ENCODE measurements around the gene EMP1. TPM values are rescaled to one million over a fixed set of nuclear protein-coding genes. Genes with fewer than 3 reads are reported as not detected.
A peak's percentile ranks its signal among the peaks of the same experiment; 100 is the strongest.

The EMP1 gene
- total RNA-seq, 4 donors from 2014 or later = 33.5 to 111 (median 73.6) TPM

- H3K9me3 ChIP-seq = no peaks in the 10 kb centered on the region
- H3K4me1 ChIP-seq = no peaks in the 10 kb centered on the region
- intact Hi-C loops (cut with DNase I; ENCODE audit: low total_unique reads) = no loop called here
Observed at GRCh38 chr12:13186302-13186701, 10.2 kb upstream of the EMP1 start.

GRCh38 chr12:13187399-13187798 is 9.1 kb upstream of the EMP1 start:
- intact Hi-C loops (cut with DNase I; ENCODE audit: low total_unique reads) = no loop called here
- H3K36me3 ChIP-seq = no peaks in the 10 kb centered on the region
- in situ Hi-C loops (cut with MboI; ENCODE audit: low sequenced_read_pairs in 4 of 4) = no loop called here
- H3K4me1 ChIP-seq = no peaks in the 10 kb centered on the region
- no peak for TF ChIP-seq CTCF (IDR thresholded peaks at IDR 0.05 in 4 of 5, conservative IDR thresholded peaks at IDR 0.05 in 1 of 5)
- no peak for TF ChIP-seq POLR2A (IDR thresholded peaks at IDR 0.05)
- DNase-seq (no peak), ATAC-seq (no peak)
- H3K9me3 ChIP-seq = no peaks in the 10 kb centered on the region
- no peak overlapping the region for H3K27ac ChIP-seq
- no peak overlapping the region for H3K4me3 ChIP-seq
- no peaks in the 10 kb centered on the region for H3K27me3 ChIP-seq

More at GRCh38 chr12:13186302-13186701, 10.2 kb upstream of the EMP1 start:
- H3K27me3 ChIP-seq = no peaks in the 10 kb centered on the region
- no peak overlapping the region for H3K4me3 ChIP-seq
- ATAC-seq = no peak
- TF ChIP-seq POLR2A (IDR thresholded peaks at IDR 0.05) (no peak), CTCF (IDR thresholded peaks at IDR 0.05 in 4 of 5, conservative IDR thresholded peaks at IDR 0.05 in 1 of 5) (no peak)
- no peak for DNase-seq
- no peak overlapping the region for H3K27ac ChIP-seq
- in situ Hi-C loops (cut with MboI; ENCODE audit: low sequenced_read_pairs in 4 of 4) = no loop called here
- H3K36me3 ChIP-seq = no peaks in the 10 kb centered on the region

GRCh38 chr12:13189264-13189663 is 7.3 kb upstream of the EMP1 start:
- Histone ChIP-seq H3K9me3 (no peaks in the 10 kb centered on the region), H3K36me3 (no peaks in the 10 kb centered on the region), H3K4me1 (peaks cover 0 to 8% of the 10 kb centered on the region in 2 donors), H3K27me3 (no peaks in the 10 kb centered on the region), H3K4me3 (no peak overlapping the region), H3K27ac (no peak overlapping the region)
- ATAC-seq (peak in 1 of 2 donors; percentile 39), DNase-seq (no peak)
- intact Hi-C loops (cut with DNase I; ENCODE audit: low total_unique reads) = no loop called here
- in situ Hi-C loops (cut with MboI; ENCODE audit: low sequenced_read_pairs in 4 of 4) = no loop called here
- TF ChIP-seq CTCF (IDR thresholded peaks at IDR 0.05 in 4 of 5, conservative IDR thresholded peaks at IDR 0.05 in 1 of 5) = no peak
- TF ChIP-seq POLR2A (IDR thresholded peaks at IDR 0.05) = no peak

- TF ChIP-seq CTCF (IDR thresholded peaks at IDR 0.05 in 4 of 5, conservative IDR thresholded peaks at IDR 0.05 in 1 of 5) (no peak), POLR2A (IDR thresholded peaks at IDR 0.05) (no peak)
- in situ Hi-C loops (cut with MboI; ENCODE audit: low sequenced_read_pairs in 4 of 4) (no loop called here), intact Hi-C loops (cut with DNase I; ENCODE audit: low total_unique reads) (loop anchor here (10.0 kb wide), 1 partner anchor 45 kb away; no protein-coding TSS in a partner anchor)
- Histone ChIP-seq H3K36me3 (no peaks in the 10 kb centered on the region), H3K9me3 (no peaks in the 10 kb centered on the region), H3K4me3 (no peak overlapping the region), H3K4me1 (peaks cover 0 to 10% of the 10 kb centered on the region in 2 donors), H3K27ac (no peak overlapping the region), H3K27me3 (no peaks in the 10 kb centered on the region)
- ATAC-seq (no peak), DNase-seq (no peak)
Observed at GRCh38 chr12:13190275-13190674, 6.3 kb upstream of the EMP1 start.

- H3K36me3 ChIP-seq = no peaks in the 10 kb centered on the region
- no peaks in the 10 kb centered on the region for H3K27me3 ChIP-seq
- ATAC-seq (no peak), DNase-seq (no peak)
- in situ Hi-C loops (cut with MboI; ENCODE audit: low sequenced_read_pairs in 4 of 4) (no loop called here), intact Hi-C loops (cut with DNase I; ENCODE audit: low total_unique reads) (loop anchor here (10.0 kb wide), 1 partner anchor 48 kb away; no protein-coding TSS in a partner anchor)
- no peaks in the 10 kb centered on the region for H3K9me3 ChIP-seq
- no peak overlapping the region for H3K4me3 ChIP-seq
- H3K27ac ChIP-seq = no peak overlapping the region
- peaks cover 6 to 20% of the 10 kb centered on the region in 2 donors for H3K4me1 ChIP-seq
- TF ChIP-seq POLR2A (IDR thresholded peaks at IDR 0.05) = no peak
- TF ChIP-seq CTCF (IDR thresholded peaks at IDR 0.05 in 4 of 5, conservative IDR thresholded peaks at IDR 0.05 in 1 of 5) = no peak
Observed at GRCh38 chr12:13192719-13193118, 3.8 kb upstream of the EMP1 start.
